ENCODE data around the gene PSMB2.
"Not testable (repeated sequence)": the region's sequence is repeated elsewhere in the genome, so short reads cannot be mapped to it uniquely, and the experiment has no call there.

The PSMB2 gene

GRCh38 chr1:35586808-35587207, 54.5 kb downstream of the PSMB2 start:
- no peak for DNase-seq (ENCODE audit: low read depth)
- TF ChIP-seq, protein P1, sequence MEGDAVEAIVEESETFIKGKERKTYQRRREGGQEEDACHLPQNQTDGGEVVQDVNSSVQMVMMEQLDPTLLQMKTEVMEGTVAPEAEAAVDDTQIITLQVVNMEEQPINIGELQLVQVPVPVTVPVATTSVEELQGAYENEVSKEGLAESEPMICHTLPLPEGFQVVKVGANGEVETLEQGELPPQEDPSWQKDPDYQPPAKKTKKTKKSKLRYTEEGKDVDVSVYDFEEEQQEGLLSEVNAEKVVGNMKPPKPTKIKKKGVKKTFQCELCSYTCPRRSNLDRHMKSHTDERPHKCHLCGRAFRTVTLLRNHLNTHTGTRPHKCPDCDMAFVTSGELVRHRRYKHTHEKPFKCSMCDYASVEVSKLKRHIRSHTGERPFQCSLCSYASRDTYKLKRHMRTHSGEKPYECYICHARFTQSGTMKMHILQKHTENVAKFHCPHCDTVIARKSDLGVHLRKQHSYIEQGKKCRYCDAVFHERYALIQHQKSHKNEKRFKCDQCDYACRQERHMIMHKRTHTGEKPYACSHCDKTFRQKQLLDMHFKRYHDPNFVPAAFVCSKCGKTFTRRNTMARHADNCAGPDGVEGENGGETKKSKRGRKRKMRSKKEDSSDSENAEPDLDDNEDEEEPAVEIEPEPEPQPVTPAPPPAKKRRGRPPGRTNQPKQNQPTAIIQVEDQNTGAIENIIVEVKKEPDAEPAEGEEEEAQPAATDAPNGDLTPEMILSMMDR (conservative IDR thresholded peaks at IDR 0.05; ENCODE audit: control insufficient read depth, insufficient read depth, low read depth, low read length), result no peak
- no peak overlapping the region for H3K4me3 ChIP-seq (ENCODE audit: control insufficient read depth, low read depth, low read length)

- not testable (repeated sequence) for DNase-seq (ENCODE audit: low read depth); H3K4me3 ChIP-seq (ENCODE audit: control insufficient read depth, low read depth, low read length)
Measured at GRCh38 chr1:35585805-35586204, 55.5 kb downstream of the PSMB2 start.

DNA sequence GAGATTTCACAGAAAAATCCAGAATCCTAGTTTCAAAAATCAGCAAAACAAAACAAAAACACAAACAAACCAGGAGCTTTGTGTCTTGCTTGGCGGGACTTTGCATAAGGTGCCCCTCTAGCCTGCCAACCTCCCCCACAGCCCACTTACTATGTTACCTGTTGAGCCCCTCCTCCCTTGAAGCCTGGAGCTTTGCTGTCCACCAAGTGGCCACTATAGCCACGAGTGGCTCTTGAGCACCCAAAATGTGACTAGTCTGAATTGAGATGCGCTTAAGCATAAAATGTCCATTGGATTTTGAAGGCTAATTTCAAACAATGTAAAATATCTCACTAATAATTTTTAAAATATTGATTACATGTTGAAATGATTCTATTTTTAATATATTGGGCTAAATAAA, 56.0 kb downstream of the PSMB2 start:
- TF ChIP-seq, protein P1 (conservative IDR thresholded peaks at IDR 0.05; ENCODE audit: control insufficient read depth, insufficient read depth, low read depth, low read length), result no peak
- no peak for DNase-seq (ENCODE audit: low read depth)
- H3K4me3 ChIP-seq (ENCODE audit: control insufficient read depth, low read depth, low read length), result no peak overlapping the region

DNA sequence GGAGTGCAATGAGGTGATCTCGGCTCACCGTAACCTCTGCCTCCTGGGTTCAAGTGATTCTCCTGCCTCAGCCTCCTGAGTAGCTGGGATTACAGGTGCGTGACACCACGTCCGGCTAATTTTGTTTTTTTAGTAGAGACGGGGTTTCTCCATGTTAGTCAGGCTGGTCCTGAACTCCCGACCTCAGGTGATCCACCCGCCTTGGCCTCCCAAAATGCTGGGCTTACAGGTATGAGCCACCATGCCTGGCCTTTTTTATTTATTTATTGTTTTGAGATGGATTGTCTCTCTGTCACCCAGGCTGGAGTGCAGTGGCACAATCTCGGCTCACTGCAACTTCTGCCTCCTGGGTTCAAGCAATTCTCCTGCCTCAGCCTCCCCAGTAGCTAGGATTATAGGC, 59.7 kb downstream of the PSMB2 start:
- not testable (repeated sequence) for H3K4me3 ChIP-seq (ENCODE audit: control insufficient read depth, low read depth, low read length); DNase-seq (ENCODE audit: low read depth)

- no peak overlapping the region for H3K4me3 ChIP-seq (ENCODE audit: control insufficient read depth, low read depth, low read length)
- TF ChIP-seq, protein P1 (conservative IDR thresholded peaks at IDR 0.05; ENCODE audit: control insufficient read depth, insufficient read depth, low read depth, low read length), result no peak
- DNase-seq (ENCODE audit: low read depth), result no peak
Measured at GRCh38 chr1:35580949-35581388, 60.4 kb downstream of the PSMB2 start.

- H3K4me3 ChIP-seq (ENCODE audit: control insufficient read depth, low read depth, low read length), result peak overlapping the region; percentile 9
- peak; percentile 18 for DNase-seq (ENCODE audit: low read depth)
- TF ChIP-seq, protein P1 (conservative IDR thresholded peaks at IDR 0.05; ENCODE audit: control insufficient read depth, insufficient read depth, low read depth, low read length), result no peak
Measured at GRCh38 chr1:35577071-35577998, 64.0 kb downstream of the PSMB2 start.

GRCh38 chr1:35576766-35577070, 64.6 kb downstream of the PSMB2 start:
- DNase-seq (ENCODE audit: low read depth); H3K4me3 ChIP-seq (ENCODE audit: control insufficient read depth, low read depth, low read length): not testable (repeated sequence)

- H3K4me3 ChIP-seq (ENCODE audit: control insufficient read depth, low read depth, low read length), result no peak overlapping the region
- TF ChIP-seq, protein P1 (conservative IDR thresholded peaks at IDR 0.05; ENCODE audit: control insufficient read depth, insufficient read depth, low read depth, low read length), result no peak
- DNase-seq (ENCODE audit: low read depth), result peak; percentile 18
Measured at GRCh38 chr1:35576061-35576765, 65.1 kb downstream of the PSMB2 start.

All from fibroblast of mammary gland (primary cell).